Vagina (tissue), 2 donors: Measurements from ENCODE around the gene DDC.

ENCODE experiments used
- POLR2A ChIP-seq, 2 donors: fragments of 450-650 bp; IDR thresholded peaks; one replicate each; pipeline ENCODE4 v1.6.1; 2017; ENCODE audit warnings: antibody characterized with exemption in 2 of 2, mild to moderate bottlenecking in 2 of 2, moderate library complexity in 2 of 2
- TF ChIP-seq, protein P1 (sequence below), 3 experiments: fragments of 450-650 bp in 2 of 3; fragments of 200-600 bp in 1 of 3; sonication (generic) in 1 of 3; IDR thresholded peaks; one replicate each; pipeline ENCODE4 v1.5.1; 2017 to 2019; ENCODE audit warnings: antibody characterized with exemption in 3 of 3, mild to moderate bottlenecking in 2 of 3, moderate library complexity in 2 of 3

DNA sequence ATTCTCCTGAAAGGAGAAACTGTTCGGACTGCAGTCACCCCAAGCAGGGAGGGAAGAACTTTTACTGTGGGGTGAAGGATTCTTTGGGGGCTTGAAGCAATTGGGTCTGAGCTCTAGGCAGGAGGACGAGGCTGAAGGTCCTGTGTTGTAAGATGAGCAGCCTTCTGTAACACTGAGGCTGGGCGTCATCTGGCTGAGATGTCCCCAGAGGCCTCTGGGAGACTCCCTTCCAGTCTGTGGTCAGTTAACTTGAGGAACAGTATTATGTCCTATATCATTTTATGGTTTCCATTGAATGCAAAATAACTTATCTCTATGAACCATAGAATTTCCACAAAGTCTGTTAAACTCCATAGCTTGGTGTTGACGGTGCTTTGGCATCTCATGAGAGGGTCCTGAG lies 141.3 kb downstream of the DDC start:
- TF ChIP-seq, protein P1, sequence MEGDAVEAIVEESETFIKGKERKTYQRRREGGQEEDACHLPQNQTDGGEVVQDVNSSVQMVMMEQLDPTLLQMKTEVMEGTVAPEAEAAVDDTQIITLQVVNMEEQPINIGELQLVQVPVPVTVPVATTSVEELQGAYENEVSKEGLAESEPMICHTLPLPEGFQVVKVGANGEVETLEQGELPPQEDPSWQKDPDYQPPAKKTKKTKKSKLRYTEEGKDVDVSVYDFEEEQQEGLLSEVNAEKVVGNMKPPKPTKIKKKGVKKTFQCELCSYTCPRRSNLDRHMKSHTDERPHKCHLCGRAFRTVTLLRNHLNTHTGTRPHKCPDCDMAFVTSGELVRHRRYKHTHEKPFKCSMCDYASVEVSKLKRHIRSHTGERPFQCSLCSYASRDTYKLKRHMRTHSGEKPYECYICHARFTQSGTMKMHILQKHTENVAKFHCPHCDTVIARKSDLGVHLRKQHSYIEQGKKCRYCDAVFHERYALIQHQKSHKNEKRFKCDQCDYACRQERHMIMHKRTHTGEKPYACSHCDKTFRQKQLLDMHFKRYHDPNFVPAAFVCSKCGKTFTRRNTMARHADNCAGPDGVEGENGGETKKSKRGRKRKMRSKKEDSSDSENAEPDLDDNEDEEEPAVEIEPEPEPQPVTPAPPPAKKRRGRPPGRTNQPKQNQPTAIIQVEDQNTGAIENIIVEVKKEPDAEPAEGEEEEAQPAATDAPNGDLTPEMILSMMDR (IDR thresholded peaks at IDR 0.05), result no peak
- no peak for TF ChIP-seq POLR2A (IDR thresholded peaks at IDR 0.05)
